ENCODE results near the gene HS6ST3.

DNA sequence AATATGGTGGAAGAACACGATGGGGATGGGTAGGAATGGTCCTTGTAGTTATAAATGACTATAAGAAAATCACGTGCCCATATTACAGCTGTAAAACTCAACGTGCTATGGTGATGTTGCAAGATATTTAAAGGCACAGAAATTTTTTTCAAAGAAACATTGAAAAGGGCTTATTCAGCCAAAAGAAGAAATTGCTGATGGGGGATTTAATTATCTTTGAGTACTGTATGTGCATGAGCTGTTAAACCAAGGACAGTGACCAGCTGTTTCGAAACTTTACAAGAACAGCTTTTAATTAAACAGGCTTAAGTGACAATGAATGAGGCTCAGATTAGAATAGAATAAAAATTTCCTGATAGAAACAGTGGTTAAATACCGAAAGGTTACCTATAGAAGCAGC, 339.0 kb downstream of the HS6ST3 start:
- TF ChIP-seq CTCF (IDR thresholded peaks at IDR 0.05; ENCODE audit: extremely low read depth in 1 of 2, insufficient read depth in 1 of 2, low read depth in 1 of 2, low read length in 2 of 2): no peak
- no peak for TF ChIP-seq POLR2A (IDR thresholded peaks at IDR 0.05; ENCODE audit: low read depth, low read length)
- TF ChIP-seq EZH2 (IDR thresholded peaks at IDR 0.05; ENCODE audit: borderline replicate concordance, low read depth, low read length, severe bottlenecking): no peak
- TF ChIP-seq FOS (IDR thresholded peaks at IDR 0.05; ENCODE audit: borderline replicate concordance, insufficient read depth, low read length): no peak
- TF ChIP-seq POLR2AphosphoS5 (IDR thresholded peaks at IDR 0.05; ENCODE audit: insufficient read depth, low read depth, low read length): no peak
- no peak for TF ChIP-seq MAX (IDR thresholded peaks at IDR 0.05; ENCODE audit: insufficient read depth, insufficient read length)

Measured in endothelial cell of umbilical vein (primary cell).